VCaP (cell line): ENCODE results near the gene TNS3.

Experiments
- H3K27ac ChIP-seq: fragments of 450-650 bp; 2 replicates; pipeline ENCODE4 v1.5.1; 2017
- TF ChIP-seq, protein P1 (sequence below): fragments of 450-650 bp; conservative IDR thresholded peaks from 2 replicates; pipeline ENCODE4 v1.5.1; 2017; ENCODE audit warnings: mild to moderate bottlenecking, moderate library complexity

The TNS3 gene

DNA sequence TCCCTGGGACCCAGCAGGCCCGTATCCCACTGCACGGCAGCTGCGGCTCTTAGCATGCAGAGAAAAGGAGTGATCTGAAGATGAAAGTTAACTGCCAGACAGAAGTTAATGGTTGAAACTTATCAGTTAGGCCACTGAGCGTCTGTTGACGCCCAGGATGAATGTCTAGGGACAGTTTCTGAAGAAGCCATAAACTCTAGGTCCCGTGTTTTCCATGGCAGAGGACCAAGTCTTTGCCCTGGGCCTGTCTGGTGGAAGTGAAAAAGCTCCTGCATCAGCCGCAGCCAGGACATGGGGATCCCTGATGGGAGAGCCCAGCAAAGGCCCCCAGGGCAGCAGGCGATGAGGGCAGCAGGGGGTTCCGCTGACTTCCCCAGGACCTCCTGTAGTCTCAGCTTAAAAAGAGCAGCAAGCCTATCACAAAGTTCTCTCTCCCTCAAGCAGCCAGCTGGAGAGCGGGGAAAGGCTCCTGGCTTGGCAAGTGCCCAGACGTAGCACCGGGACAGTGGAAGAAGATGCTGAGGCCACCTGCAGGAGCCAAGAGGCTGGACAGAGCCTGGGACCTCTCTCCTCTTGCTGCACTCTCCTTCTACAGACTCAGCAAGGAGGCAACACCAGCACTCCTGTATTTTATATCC is 79.6 kb downstream of the TNS3 start:
- peak overlapping the region; percentile 63 for H3K27ac ChIP-seq
- TF ChIP-seq, protein P1, sequence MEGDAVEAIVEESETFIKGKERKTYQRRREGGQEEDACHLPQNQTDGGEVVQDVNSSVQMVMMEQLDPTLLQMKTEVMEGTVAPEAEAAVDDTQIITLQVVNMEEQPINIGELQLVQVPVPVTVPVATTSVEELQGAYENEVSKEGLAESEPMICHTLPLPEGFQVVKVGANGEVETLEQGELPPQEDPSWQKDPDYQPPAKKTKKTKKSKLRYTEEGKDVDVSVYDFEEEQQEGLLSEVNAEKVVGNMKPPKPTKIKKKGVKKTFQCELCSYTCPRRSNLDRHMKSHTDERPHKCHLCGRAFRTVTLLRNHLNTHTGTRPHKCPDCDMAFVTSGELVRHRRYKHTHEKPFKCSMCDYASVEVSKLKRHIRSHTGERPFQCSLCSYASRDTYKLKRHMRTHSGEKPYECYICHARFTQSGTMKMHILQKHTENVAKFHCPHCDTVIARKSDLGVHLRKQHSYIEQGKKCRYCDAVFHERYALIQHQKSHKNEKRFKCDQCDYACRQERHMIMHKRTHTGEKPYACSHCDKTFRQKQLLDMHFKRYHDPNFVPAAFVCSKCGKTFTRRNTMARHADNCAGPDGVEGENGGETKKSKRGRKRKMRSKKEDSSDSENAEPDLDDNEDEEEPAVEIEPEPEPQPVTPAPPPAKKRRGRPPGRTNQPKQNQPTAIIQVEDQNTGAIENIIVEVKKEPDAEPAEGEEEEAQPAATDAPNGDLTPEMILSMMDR = peak; percentile 71

DNA sequence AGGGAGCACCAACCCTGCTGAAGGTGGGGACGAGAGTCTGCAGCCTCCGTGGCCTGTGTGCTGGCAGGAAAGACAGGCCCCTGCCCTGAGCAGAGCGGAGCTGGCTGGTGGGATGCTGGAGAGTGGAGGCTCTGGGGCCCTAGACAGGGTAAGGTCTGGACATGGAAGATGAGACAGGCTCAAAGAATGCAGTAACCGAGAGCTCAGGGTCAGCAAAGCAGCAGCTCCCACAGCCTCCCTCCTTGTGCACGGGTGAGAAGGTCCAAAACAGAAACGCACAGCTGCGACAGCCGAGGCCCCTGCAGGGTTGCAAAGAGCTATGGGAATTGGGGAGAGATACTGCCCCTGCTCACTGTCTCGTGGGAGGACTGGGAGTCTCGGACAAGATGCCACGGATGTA is 80.5 kb downstream of the TNS3 start:
- TF ChIP-seq, protein P1 = no peak
- H3K27ac ChIP-seq = peak overlapping the region; percentile 63

DNA sequence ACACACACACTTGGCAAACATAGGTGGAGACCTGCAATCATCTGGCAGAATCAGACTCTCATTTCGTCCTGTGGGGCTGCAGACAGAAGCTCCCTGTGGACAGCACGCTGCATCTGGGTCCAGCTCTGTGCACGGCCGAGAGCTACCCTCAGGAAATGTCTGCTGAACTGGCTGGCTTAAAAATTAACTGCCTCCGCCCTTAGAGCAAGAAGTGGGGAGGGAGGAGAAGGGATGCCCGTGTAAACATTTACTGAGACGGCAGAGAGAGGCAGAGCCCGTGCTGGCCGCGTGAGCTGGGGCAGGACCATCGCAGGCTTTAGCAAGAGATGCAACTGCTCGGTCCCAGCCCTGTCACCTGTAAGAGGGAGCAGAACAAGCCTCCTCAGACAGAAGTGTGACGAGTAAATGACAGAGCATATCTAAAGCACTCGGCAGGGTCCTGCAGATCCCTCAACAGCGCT is 81.8 kb downstream of the TNS3 start:
- peak overlapping the region; percentile 63 for H3K27ac ChIP-seq
- TF ChIP-seq, protein P1 = no peak

DNA sequence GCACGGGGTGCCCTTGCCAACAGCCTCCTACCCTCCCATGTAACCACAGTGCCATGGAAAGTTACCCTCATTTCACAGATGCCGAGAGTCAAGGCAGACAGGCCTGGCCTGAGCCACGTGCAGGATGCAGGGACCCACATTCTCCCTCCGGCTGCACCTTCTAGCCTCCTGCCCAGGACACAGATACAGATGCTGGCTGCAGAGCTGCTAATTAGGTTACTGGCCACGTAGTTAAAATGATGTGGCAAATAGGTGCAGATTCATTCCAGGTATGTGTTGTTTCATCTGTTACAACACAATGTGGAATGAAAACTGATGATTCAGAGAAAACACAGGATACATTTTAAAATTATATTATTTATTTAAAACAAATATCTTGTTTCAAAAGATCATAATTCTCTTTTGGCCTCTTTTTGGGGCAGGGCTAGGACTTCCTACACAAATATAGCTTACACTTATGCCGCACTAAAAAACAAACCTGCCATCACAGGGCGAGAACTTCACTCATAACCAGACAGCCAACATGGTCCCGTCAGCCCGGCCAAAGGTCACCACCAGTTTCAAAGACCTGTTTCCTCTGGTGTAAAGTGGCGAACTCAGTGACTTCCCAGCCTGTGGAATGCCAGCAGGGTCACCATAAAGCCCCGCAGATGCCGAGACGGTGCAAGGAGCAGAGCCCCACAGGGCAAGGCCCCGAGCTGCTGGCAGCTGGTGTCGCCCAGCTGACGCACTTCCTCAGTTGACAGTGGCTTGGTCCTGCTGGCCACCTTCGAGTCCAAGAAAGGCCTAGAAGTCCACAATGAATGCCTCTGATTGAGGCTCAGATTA is 83.5 kb downstream of the TNS3 start:
- TF ChIP-seq, protein P1 = no peak
- peak overlapping the region; percentile 63 for H3K27ac ChIP-seq

DNA sequence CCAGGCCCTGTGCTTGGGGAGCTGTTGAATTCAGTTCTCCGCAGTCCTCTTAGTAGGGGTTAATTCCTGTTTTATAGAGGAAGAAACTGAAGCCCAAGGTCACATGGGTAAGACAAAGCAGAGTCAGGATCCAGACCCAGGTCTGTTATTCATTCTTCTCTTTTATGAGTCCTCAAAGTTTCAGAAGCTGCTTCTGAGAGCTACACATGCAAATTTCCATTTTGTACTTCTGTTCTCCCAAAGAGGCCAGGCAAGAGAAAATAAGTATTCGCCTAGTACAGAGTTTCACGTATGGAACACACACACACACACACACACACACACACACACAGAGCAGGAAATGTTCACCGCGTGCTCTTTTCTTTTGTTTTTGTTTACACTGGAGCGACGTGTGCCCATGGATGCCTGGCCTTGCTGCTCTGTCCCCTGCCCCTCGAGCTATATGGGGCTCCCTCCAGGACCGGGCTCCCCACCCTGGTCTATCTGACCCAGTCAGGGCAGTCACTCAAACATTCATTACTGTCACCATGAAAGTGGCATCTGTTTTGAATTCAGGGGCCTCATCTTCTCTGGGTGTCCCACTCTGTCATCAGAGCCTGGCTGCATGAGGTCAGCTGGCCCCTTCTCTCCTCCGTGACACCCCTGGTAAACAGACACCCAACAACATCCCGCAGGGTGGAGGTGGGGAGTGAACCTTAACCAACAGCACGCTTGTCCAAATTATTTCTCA is 84.4 kb downstream of the TNS3 start:
- peak overlapping the region; percentile 63 for H3K27ac ChIP-seq
- TF ChIP-seq, protein P1 = no peak

DNA sequence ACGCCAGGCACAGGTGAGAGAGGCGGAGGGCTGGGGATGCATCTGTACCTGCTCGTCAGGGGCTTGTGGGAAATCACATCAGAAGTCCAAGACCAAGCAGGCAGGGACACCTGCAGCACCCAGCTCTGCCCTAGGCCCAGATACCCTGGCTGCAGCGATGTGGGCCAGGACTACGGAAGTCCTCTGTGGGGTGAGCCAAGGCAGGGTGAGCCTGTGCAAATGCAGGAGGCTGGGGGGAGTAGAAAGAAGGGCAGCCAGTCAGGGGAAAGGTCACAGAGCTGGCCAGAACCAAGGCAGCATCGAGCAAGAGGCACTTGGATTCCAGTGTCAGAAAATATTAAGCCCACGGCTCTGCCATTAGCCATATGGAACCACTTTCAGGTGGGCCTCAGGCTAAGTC is 85.2 kb downstream of the TNS3 start:
- peak overlapping the region; percentile 63 for H3K27ac ChIP-seq
- TF ChIP-seq, protein P1 = no peak

DNA sequence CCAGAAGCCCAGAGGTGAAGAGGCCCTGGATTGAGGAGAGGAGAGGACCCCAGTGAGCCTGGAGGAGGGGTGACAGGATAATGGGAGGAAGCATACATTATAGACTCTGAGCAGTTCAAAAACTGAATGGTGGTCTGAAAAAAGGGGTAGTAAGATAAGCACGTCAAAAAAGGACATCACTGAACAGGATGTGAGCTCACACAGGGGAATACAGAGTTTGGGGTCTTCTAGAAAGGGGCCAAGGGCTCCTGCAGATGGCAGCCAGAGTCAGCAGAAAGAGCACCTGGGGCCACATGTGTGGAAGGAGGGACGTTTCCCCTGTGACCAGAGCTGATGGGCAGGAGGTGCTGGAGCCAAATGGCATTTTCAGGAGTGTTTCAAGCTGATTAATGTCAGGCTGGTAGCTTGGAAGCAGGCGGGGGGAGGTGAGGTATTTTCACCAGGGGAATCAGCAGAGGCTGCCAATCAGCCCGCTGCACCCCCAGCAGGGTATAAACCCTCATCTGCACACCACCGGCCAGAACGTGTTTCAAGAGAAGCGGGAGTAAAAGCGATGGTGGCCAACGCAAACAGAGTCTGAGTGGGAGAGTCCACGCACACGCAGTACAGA is 85.8 kb downstream of the TNS3 start:
- TF ChIP-seq, protein P1 = no peak
- H3K27ac ChIP-seq = peak overlapping the region; percentile 63; the same call in 1 of the 2 replicates
